Caco-2 (cell line): ENCODE data around the gene IPPK. TPM values are rescaled to one million over a fixed set of nuclear protein-coding genes. Genes with fewer than 3 reads are reported as not detected.

Source experiments
- BruUV-seq: library from RNA; stranded (reverse); fragments of 400-500 nt; replicated peaks from 2 replicates; lab custom pipeline; 2021; lab: Mats Ljungman, UMichigan
- CTCF ChIA-PET: fragments of 300-600 bp; sonication (Branson Sonifier 250); formaldehyde crosslinking; loops from one replicate; lab custom pipeline; 2022; ENCODE audit warnings: antibody characterized with exemption; lab: Charles Lee
- POLR2A ChIA-PET: fragments of 300-600 bp; sonication (Branson Sonifier 250); formaldehyde crosslinking; loops from one replicate; lab custom pipeline; 2022; ENCODE audit warnings: antibody characterized with exemption; lab: Charles Lee
- DNase-seq, 2 experiments: peaks; one replicate each; pipeline versions ENCODE4 v3.0.0 to v3.0.0-alpha.2; 2020 to 2022
- H3K27me3 ChIP-seq: replicated peaks from 2 replicates; pipeline ENCODE4 v1.6.0; 2011; ENCODE audit warnings: low read length; ENCODE audit not compliant: control insufficient read depth, insufficient read depth
- H3K36me3 ChIP-seq: 2 replicates; pipeline ENCODE4 v1.5.1; 2011; ENCODE audit warnings: low read length; ENCODE audit not compliant: control insufficient read depth, insufficient read depth
- H3K4me1 ChIP-seq: fragments of 250-450 bp; sonication (Bioruptor Pico); 2 replicates; pipeline ENCODE4 v1.5.1; 2020; ENCODE audit warnings: mild to moderate bottlenecking
- H3K4me3 ChIP-seq: 2 replicates; pipeline ENCODE4 v1.5.1; 2011; ENCODE audit warnings: low read depth, mild to moderate bottlenecking, control low read depth, low read length
- H3K9me3 ChIP-seq: fragments of 250-450 bp; sonication (Bioruptor Pico); 2 replicates; pipeline ENCODE4 v1.5.1; 2020; ENCODE audit warnings: mild to moderate bottlenecking, moderate library complexity
- H3K27ac Mint-ChIP-seq: one replicate; pipeline ENCODE4 v1.8.0; 2022; ENCODE audit warnings: mixed read lengths; ENCODE audit not compliant: unreplicated experiment
- H3K27me3 Mint-ChIP-seq: one replicate; pipeline ENCODE4 v1.8.0; 2022; ENCODE audit warnings: mixed read lengths; ENCODE audit not compliant: insufficient read depth, unreplicated experiment
- H3K36me3 Mint-ChIP-seq: one replicate; pipeline ENCODE4 v1.8.0; 2022; ENCODE audit warnings: mild to moderate bottlenecking, mixed read lengths; ENCODE audit not compliant: insufficient read depth, unreplicated experiment
- H3K4me1 Mint-ChIP-seq: one replicate; pipeline ENCODE4 v1.8.0; 2022; ENCODE audit warnings: low read depth, mixed read lengths; ENCODE audit not compliant: unreplicated experiment
- H3K4me3 Mint-ChIP-seq: one replicate; pipeline ENCODE4 v1.8.0; 2022; ENCODE audit warnings: mild to moderate bottlenecking, moderate library complexity, mixed read lengths; ENCODE audit not compliant: unreplicated experiment
- H3K9me3 Mint-ChIP-seq: one replicate; pipeline ENCODE4 v1.8.0; 2022; ENCODE audit warnings: mixed read lengths; ENCODE audit not compliant: unreplicated experiment
- CTCF ChIP-seq, 2 experiments: fragments of 200-600 bp in 1 of 2; IDR thresholded peaks; 1 replicate in 1 of 2; 2 replicates in 1 of 2; pipeline versions ENCODE4 v1.5.1 to v1.8.0; 2011 to 2022; ENCODE audit warnings: antibody characterized with exemption in 1 of 2, control low read depth in 1 of 2, inconsistent platforms in 1 of 2, low read depth in 1 of 2, low read length in 1 of 2, mild to moderate bottlenecking in 1 of 2, moderate library complexity in 1 of 2; ENCODE audit not compliant: insufficient read depth in 1 of 2, severe bottlenecking in 1 of 2, unreplicated experiment in 1 of 2
- intact Hi-C: fragments of 100-400 bp; cut with micrococcal nuclease; formaldehyde crosslinking; loops from one replicate; pipeline ENCODE4 v1.10.0; 2022; ENCODE audit not compliant: unreplicated experiment
- total RNA-seq: library from RNA; stranded (reverse); gene quantifications from 2 replicates; pipeline ENCODE4 v1.2.3, GENCODE V29; 2022

Gene IPPK
- total RNA-seq, 1 experiment from 2014 or later = 5.4 TPM

GRCh38 chr9:92668746-92669526, 995 bp downstream of the IPPK start:
- POLR2A ChIA-PET = no interaction called here

GRCh38 chr9:92666912-92667532, 2.9 kb downstream of the IPPK start:
- H3K4me1 ChIP-seq = 0 out of 2 replicates have a peak, but pooled peaks cover 6% of the 10 kb centered on the region

More at GRCh38 chr9:92668746-92669526, 995 bp downstream of the IPPK start:
- CTCF ChIA-PET = no interaction called here
- Mint-ChIP-seq H3K27ac (no peak overlapping the region), H3K4me1 (peaks cover 6% of the 10 kb centered on the region), H3K36me3 (no peaks in the 10 kb centered on the region), H3K4me3 (peak overlapping the region; percentile 76), H3K9me3 (no peaks in the 10 kb centered on the region), H3K27me3 (no peaks in the 10 kb centered on the region)
- no peak for TF ChIP-seq CTCF (IDR thresholded peaks at IDR 0.05; ENCODE audit: insufficient read depth in 1 of 2, low read depth in 1 of 2, low read length in 1 of 2, severe bottlenecking in 1 of 2, unreplicated experiment in 1 of 2)
- Histone ChIP-seq H3K4me3 (peak overlapping the region; percentile 75), H3K4me1 (0 out of 2 replicates have a peak, but pooled peaks cover 6% of the 10 kb centered on the region), H3K9me3 (no peaks in the 10 kb centered on the region), H3K36me3 (no peaks in the 10 kb centered on the region), H3K27me3 (no peaks in the 10 kb centered on the region)
- intact Hi-C loops = no loop called here
- BruUV-seq = TSS peak; percentile 70
- peak; percentile 42 to 71 for DNase-seq

More at GRCh38 chr9:92666912-92667532, 2.9 kb downstream of the IPPK start:
- ChIA-PET CTCF (no interaction called here), POLR2A (interaction anchor here (0.6 kb wide), 1 partner anchor 58 kb away, joined by 4 read pairs; no protein-coding TSS in a partner anchor)
- no peak for TF ChIP-seq CTCF (IDR thresholded peaks at IDR 0.05; ENCODE audit: insufficient read depth in 1 of 2, low read depth in 1 of 2, low read length in 1 of 2, severe bottlenecking in 1 of 2, unreplicated experiment in 1 of 2)
- peaks cover 6% of the 10 kb centered on the region for H3K4me1 Mint-ChIP-seq
- H3K4me3 Mint-ChIP-seq = no peak overlapping the region
- H3K27me3 Mint-ChIP-seq = no peaks in the 10 kb centered on the region
- DNase-seq = no peak
- Histone ChIP-seq H3K36me3 (no peaks in the 10 kb centered on the region), H3K9me3 (no peaks in the 10 kb centered on the region), H3K4me3 (no peak overlapping the region), H3K27me3 (no peaks in the 10 kb centered on the region)
- intact Hi-C loops = no loop called here
- no peaks in the 10 kb centered on the region for H3K36me3 Mint-ChIP-seq
- no peak overlapping the region for H3K27ac Mint-ChIP-seq
- no peaks in the 10 kb centered on the region for H3K9me3 Mint-ChIP-seq
- BruUV-seq = no TSS peak
